ACC112 (cell line): Measurements from ENCODE around the gene TRIM37.

Experiments used
- H2AFZ ChIP-seq: fragments of 200-600 bp; sonication (generic); one replicate; pipeline ENCODE4 v1.6.0; 2017; ENCODE audit warnings: antibody characterized with exemption, low read length; ENCODE audit not compliant: unreplicated experiment
- H3K27ac ChIP-seq: fragments of 200-600 bp; sonication (generic); 2 replicates; pipeline ENCODE4 v1.5.1; 2014; ENCODE audit warnings: low read depth, mild to moderate bottlenecking, antibody characterized with exemption, low read length, moderate library complexity
- H3K27me3 ChIP-seq: fragments of 200-600 bp; sonication (generic); 2 replicates; pipeline ENCODE4 v1.6.1; 2014; ENCODE audit warnings: mild to moderate bottlenecking, antibody characterized with exemption, low read length, moderate library complexity, mixed read lengths; ENCODE audit not compliant: insufficient read depth
- H3K36me3 ChIP-seq: fragments of 200-600 bp; sonication (generic); 2 replicates; pipeline ENCODE4 v1.6.1; 2016; ENCODE audit warnings: mild to moderate bottlenecking, antibody characterized with exemption, low read length, moderate library complexity, mixed read lengths; ENCODE audit not compliant: insufficient read depth
- H3K4me1 ChIP-seq: fragments of 200-600 bp; sonication (generic); one replicate; pipeline ENCODE4 v1.6.1; 2016; ENCODE audit warnings: low read length, mixed read lengths; ENCODE audit not compliant: insufficient read depth, unreplicated experiment, control insufficient read depth
- H3K4me3 ChIP-seq: fragments of 200-600 bp; sonication (generic); 2 replicates; pipeline ENCODE4 v1.5.1; 2014; ENCODE audit warnings: mild to moderate bottlenecking, low read depth, low read length
- H3K79me2 ChIP-seq: fragments of 200-600 bp; sonication (generic); one replicate; pipeline ENCODE4 v1.6.0; 2016; ENCODE audit warnings: low read length; ENCODE audit not compliant: control insufficient read depth, unreplicated experiment, insufficient read depth

TRIM37 gene

DNA sequence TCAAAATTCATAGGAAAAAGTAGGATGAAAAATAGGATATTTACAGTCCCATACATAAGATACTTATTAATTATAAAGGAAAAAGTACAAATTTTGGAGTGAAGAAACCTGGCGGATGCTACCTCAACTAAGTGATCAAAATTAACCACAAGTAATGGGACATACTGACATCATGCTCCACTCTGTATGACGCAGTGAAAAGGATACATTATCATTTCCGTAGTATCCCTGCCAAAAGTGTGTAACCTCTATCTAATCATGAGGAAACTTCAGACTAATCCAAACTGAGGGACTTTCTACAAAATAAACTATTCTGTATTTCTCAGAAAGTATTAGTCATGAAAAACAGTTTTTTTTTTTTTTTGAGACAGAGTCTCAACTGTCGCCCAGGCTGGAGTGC lies 60.5 kb downstream of the TRIM37 start:
- Histone ChIP-seq H3K36me3 (peaks cover 36% of the 10 kb centered on the region), H3K27me3 (no peaks in the 10 kb centered on the region), H3K4me3 (no peak overlapping the region), H3K4me1 (no peaks in the 10 kb centered on the region), H3K79me2 (no peaks in the 10 kb centered on the region), H2AFZ (no peak overlapping the region), H3K27ac (peak overlapping the region; percentile 8; the same call in 1 of the 2 replicates)

DNA sequence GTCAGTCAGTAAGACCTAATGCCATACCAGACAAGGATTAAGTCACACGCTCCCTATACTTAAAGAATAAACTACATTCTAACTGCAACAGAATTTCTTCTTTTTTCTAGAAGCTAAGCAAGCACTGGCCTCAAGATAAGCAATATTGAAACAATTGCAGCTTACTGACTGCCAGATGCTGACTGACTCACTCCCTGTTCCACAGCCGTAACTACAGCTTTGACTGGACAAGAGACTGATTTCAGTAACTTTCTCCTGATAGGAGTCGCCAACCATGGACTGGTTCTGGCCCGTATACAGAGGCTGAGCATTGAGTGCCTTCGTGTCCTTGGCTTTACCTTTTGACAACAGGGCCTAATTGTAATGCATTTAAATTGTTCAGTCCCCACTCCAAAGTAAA lies 67.9 kb downstream of the TRIM37 start:
- Histone ChIP-seq H3K36me3 (peaks cover 24% of the 10 kb centered on the region), H3K4me1 (no peaks in the 10 kb centered on the region), H3K27me3 (no peaks in the 10 kb centered on the region), H3K27ac (no peak overlapping the region), H3K79me2 (no peaks in the 10 kb centered on the region), H3K4me3 (no peak overlapping the region), H2AFZ (no peak overlapping the region)

DNA sequence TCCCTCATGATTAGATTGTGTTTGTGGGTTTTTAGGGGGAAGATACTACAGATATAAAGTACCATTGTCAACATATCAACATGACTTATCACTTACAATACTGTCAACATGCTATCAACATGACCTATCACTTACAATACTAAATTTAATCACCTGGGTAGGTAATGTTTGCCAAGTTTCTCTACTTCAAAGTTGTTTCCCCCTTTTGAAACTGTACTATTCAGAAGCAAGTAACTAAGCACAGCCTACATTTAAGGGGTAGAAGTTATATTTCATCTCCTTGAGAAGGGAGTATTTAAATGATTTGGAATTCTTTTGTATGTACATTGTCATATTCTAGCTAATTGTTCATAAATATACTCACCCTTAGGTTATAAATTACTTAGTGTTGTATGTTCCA lies 68.7 kb downstream of the TRIM37 start:
- Histone ChIP-seq H3K27ac (no peak overlapping the region), H3K4me3 (no peak overlapping the region), H3K4me1 (no peaks in the 10 kb centered on the region), H3K36me3 (peaks cover 17% of the 10 kb centered on the region), H3K79me2 (no peaks in the 10 kb centered on the region), H2AFZ (no peak overlapping the region), H3K27me3 (no peaks in the 10 kb centered on the region)

DNA sequence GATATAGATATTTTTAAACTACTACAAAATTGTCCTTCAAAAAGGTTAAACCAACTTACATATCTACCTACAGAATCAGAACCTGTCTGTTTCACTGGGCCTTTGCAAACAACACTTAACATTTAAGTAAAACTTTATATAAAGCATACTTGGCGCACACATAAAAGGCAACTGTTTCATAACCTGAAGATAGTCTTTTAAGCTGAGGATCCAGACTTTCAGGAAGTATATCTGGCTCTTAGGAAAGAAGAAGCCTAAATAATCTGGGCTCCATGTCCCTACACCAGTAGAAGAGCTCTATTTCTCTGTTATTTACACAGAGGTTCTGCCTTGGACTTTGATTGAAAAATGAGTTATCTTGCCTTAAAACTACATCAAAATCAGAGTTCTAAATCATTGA lies 75.9 kb downstream of the TRIM37 start:
- Histone ChIP-seq H3K27ac (no peak overlapping the region), H3K27me3 (no peaks in the 10 kb centered on the region), H3K4me3 (no peak overlapping the region), H3K4me1 (no peaks in the 10 kb centered on the region), H3K36me3 (peaks cover 10% of the 10 kb centered on the region; the same call in 1 of the 2 replicates), H3K79me2 (no peaks in the 10 kb centered on the region), H2AFZ (no peak overlapping the region)

DNA sequence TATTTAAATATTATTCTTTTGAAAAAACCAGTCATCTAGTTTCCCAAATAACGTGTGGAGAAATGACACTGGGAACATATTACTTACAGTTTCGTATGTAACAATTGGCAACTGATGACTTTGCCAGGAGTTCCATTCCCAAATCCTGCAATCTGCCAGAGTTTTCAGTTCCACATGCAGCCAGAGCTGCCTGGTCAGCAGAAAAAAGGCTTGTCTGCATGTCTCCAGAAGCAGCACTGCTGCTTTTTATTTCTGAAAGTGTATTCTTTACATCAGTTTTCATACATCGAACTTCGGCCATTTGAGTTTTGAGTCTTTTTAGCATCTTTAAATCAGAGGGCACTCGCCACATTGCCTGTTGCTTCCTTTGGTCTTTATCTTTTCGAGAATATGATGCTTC lies 78.4 kb downstream of the TRIM37 start:
- no peak overlapping the region for H3K4me3 ChIP-seq
- H3K4me1 ChIP-seq: no peaks in the 10 kb centered on the region
- no peak overlapping the region for H3K27ac ChIP-seq
- no peaks in the 10 kb centered on the region for H3K79me2 ChIP-seq
- H3K27me3 ChIP-seq: no peaks in the 10 kb centered on the region
- no peak overlapping the region for H2AFZ ChIP-seq
- peaks cover 10% of the 10 kb centered on the region; the same call in 1 of the 2 replicates for H3K36me3 ChIP-seq

DNA sequence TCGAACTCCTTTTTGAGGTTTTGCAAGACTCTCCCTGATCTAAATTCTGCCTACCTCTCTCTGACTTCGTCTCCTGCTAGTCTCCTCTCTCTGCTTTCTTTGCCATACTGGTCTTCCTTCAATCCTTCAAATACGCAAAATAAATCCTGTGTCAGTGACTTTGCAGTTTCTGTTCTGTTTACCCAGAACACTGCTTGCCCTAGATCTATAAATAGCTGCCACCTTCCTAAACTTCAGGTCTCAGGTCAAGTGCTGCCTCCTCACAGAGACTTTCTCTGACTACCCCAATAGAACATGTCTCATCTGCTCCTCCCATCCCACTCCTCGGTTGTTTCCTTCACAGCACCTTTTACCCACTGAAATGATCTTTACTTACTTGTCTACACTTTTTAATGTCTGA lies 78.9 kb downstream of the TRIM37 start:
- Histone ChIP-seq H3K4me3 (no peak overlapping the region), H2AFZ (no peak overlapping the region), H3K27me3 (no peaks in the 10 kb centered on the region), H3K27ac (no peak overlapping the region), H3K36me3 (peaks cover 10% of the 10 kb centered on the region; the same call in 1 of the 2 replicates), H3K79me2 (no peaks in the 10 kb centered on the region), H3K4me1 (no peaks in the 10 kb centered on the region)

DNA sequence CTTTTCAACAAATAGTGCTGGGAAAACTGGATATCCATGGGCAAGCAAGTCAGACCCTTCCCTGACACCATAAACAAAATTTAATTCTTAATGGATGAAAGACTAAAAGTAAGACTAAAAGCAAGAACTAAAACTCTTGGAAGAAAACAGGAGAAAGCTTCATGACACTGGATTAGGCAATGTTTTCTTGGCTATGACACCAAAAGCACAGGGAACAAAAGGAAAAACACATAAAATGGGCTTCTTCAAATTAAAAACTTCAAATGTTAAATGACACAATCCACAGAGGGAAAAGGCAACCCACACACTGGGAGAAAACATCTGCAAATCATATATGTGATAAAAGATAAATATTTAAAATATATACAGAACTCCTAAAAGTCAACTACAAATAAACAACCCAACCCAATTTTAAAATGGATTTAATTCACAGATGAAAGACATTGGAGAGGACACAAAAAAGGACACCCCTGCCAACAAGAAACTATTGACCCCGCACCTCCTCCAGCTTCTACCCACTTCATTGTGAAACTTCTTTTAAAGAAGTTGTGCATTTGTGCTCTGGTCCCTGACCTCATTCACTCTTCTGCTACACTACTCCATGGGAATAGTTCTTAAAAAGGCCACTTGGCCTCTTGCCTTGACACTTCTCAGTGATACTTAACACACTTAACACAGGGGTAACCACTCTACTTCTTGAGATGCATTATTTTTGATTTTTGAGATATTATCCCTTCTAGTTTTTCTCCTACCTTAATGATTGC lies 80.3 kb downstream of the TRIM37 start:
- Histone ChIP-seq H3K4me1 (no peaks in the 10 kb centered on the region), H3K27ac (no peak overlapping the region), H3K36me3 (peaks cover 10% of the 10 kb centered on the region; the same call in 1 of the 2 replicates), H3K79me2 (no peaks in the 10 kb centered on the region), H3K27me3 (no peaks in the 10 kb centered on the region), H3K4me3 (no peak overlapping the region), H2AFZ (no peak overlapping the region)

DNA sequence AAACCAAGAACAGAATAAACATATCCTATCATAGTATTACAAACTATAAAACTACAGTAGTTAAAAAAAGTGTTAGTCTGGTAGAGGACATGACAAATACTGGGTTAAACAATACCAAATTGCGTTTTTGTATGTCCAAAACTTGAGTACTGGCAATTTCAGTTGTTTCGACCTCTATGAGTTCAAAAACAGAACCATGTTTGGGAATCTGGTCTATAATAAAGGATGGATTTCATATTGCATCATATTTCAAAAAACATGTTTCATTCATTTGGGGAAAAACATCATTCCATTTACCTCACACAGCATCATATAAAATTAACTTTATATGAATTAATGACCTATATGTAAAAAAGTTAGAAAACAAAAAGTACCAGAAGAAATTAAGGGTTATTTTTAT lies 81.8 kb downstream of the TRIM37 start:
- Histone ChIP-seq H3K4me1 (no peaks in the 10 kb centered on the region), H3K27ac (no peak overlapping the region)

DNA sequence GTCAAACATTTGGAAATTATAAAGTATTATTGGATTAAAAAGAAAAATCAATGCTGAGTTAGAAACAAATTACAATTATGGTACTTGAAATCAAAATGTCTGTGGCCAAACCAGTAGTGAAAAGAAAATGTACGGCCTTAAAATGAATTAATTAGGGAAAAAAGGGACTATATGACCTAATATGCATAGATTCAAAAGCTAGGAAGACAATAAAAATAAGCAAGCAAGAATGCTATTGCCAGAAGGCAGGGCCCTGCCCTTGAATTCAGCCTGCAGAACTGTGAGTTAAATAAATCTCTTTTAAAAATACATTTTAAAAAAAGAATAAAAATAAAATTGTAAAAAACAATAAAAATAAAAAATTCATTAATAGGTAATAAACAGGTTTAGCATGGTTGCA lies 88.7 kb downstream of the TRIM37 start:
- no peaks in the 10 kb centered on the region for H3K79me2 ChIP-seq
- no peak overlapping the region for H3K27ac ChIP-seq
- H3K4me3 ChIP-seq: no peak overlapping the region
- H2AFZ ChIP-seq: no peak overlapping the region
- no peaks in the 10 kb centered on the region for H3K4me1 ChIP-seq
- H3K36me3 ChIP-seq: peaks cover 4% of the 10 kb centered on the region; the same call in 1 of the 2 replicates
- H3K27me3 ChIP-seq: no peaks in the 10 kb centered on the region

More for the DNA sequence above, 81.8 kb downstream of the TRIM37 start:
- Histone ChIP-seq H2AFZ (no peak overlapping the region), H3K27me3 (no peaks in the 10 kb centered on the region), H3K36me3 (peaks cover 11% of the 10 kb centered on the region; the same call in 1 of the 2 replicates), H3K79me2 (no peaks in the 10 kb centered on the region), H3K4me3 (no peak overlapping the region)

DNA sequence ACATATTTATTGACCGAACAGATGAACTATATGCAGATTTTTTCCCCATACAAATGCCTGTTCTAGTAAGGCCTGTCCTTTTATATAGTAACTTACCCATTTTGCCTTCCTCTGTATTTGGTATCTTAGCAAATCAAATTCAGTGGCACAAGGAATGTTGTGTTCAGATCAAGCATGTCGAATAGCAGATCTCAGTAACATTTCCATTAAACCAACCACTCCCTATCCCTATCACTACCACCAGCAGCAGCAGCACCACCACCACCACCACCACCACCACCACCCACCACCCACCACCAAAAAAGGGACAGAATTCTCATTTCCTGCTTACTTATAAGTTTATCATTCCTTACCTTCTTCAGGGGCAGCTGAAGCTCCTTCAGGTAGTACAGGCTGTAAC lies 94.7 kb downstream of the TRIM37 start:
- no peaks in the 10 kb centered on the region for H3K4me1 ChIP-seq
- H3K79me2 ChIP-seq: no peaks in the 10 kb centered on the region
- H3K36me3 ChIP-seq: 0 out of 2 replicates have a peak, but pooled peaks cover 3% of the 10 kb centered on the region
- no peaks in the 10 kb centered on the region for H3K27me3 ChIP-seq
- H2AFZ ChIP-seq: no peak overlapping the region
- no peak overlapping the region for H3K4me3 ChIP-seq
- H3K27ac ChIP-seq: no peak overlapping the region

DNA sequence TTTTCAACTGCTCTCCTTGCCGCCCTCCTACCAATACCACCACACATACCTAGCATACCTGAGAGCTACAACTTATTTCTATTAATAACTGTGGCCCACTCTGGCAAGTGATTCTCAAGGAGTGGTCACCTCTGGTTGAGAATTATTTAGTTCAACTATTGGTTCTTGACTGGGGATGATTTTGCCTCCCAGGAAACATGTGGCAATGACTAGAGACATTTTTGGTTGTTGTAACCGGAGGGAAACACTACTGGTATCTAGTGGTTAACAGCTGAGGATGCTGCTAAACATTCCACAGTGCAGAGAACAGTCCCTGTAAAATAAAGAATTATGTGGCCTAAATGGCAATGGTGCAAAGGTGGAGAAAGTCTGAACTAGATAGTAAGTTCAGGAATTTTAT lies 96.7 kb downstream of the TRIM37 start:
- Histone ChIP-seq H3K27me3 (no peaks in the 10 kb centered on the region), H3K36me3 (0 out of 2 replicates have a peak, but pooled peaks cover 3% of the 10 kb centered on the region), H2AFZ (no peak overlapping the region), H3K27ac (no peak overlapping the region), H3K79me2 (no peaks in the 10 kb centered on the region), H3K4me3 (no peak overlapping the region), H3K4me1 (no peaks in the 10 kb centered on the region)
